ENCODE data around the gene RPL13A. TPM values are rescaled to one million over a fixed set of nuclear protein-coding genes. Genes with fewer than 3 reads are reported as not detected.

RPL13A gene
- total RNA-seq, 1 experiment from 2014 or later: 2,726 TPM

- H3K4me1 Mint-ChIP-seq (ENCODE audit: low read depth, unreplicated experiment): peaks cover 24% of the 10 kb centered on the region
- no peaks in the 10 kb centered on the region for H3K9me3 ChIP-seq
- H3K36me3 ChIP-seq (ENCODE audit: control insufficient read depth, insufficient read depth, low read length): 0 out of 2 replicates have a peak, but pooled peaks cover 4% of the 10 kb centered on the region
- intact Hi-C loops (cut with micrococcal nuclease; ENCODE audit: unreplicated experiment): no loop called here
- peak overlapping the region; percentile 80 for H3K27ac Mint-ChIP-seq (ENCODE audit: unreplicated experiment)
- no peaks in the 10 kb centered on the region for H3K27me3 ChIP-seq (replicated peaks; ENCODE audit: control insufficient read depth, insufficient read depth, low read length)
- peak overlapping the region; percentile 86 for H3K4me3 ChIP-seq (ENCODE audit: low read depth, low read length)
- H3K36me3 Mint-ChIP-seq (ENCODE audit: insufficient read depth, unreplicated experiment): peaks cover 23% of the 10 kb centered on the region
- no peaks in the 10 kb centered on the region for H3K9me3 Mint-ChIP-seq (ENCODE audit: unreplicated experiment)
- no peak for TF ChIP-seq CTCF (IDR thresholded peaks at IDR 0.05; ENCODE audit: insufficient read depth in 1 of 2, low read depth in 1 of 2, low read length in 1 of 2, severe bottlenecking in 1 of 2, unreplicated experiment in 1 of 2)
- no peak for DNase-seq
- POLR2A ChIA-PET: interaction anchor here (0.5 to 1.0 kb wide), 6 partner anchors 9 to 72 kb away, joined by 3 to 17 read pairs (median 4); partner anchors contain the start of gene RCN3
- CTCF ChIA-PET: interaction anchor here (1.6 to 3.8 kb wide), 3 partner anchors 32 to 56 kb away, joined by 6 to 35 read pairs (median 10); no protein-coding TSS in a partner anchor
- BruUV-seq (replicated peaks): no TSS peak
- H3K27me3 Mint-ChIP-seq (ENCODE audit: insufficient read depth, unreplicated experiment): no peaks in the 10 kb centered on the region
- peak overlapping the region; percentile 100 for H3K4me3 Mint-ChIP-seq (ENCODE audit: unreplicated experiment)
- H3K4me1 ChIP-seq: peaks cover 18% of the 10 kb centered on the region
Measured at GRCh38 chr19:49514151-49514550, 26.7 kb downstream of the RPL13A start.

DNA sequence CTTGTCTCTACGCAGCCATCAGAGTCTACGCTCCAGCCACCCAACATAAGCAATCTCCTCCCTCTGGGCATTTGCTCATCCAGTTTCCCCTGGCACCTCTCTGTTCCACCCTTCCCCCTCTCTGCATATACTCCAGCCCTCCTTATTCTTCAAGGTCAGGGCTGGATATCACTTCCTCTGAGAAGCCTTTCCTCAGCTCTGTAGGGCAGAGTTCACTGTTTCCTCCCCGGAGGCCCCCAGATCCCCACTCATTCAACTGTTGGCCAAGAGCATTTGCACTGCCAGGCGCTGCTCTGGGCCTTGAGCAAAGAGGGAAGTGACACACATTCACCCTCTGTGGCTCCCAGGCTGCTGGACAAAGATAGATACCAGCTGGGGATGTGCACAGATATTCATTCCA is 28.4 kb downstream of the RPL13A start:
- Histone ChIP-seq H3K4me1 (peaks cover 18% of the 10 kb centered on the region), H3K36me3 (ENCODE audit: control insufficient read depth, insufficient read depth, low read length) (peaks cover 4% of the 10 kb centered on the region; the same call in 1 of the 2 replicates), H3K4me3 (ENCODE audit: low read depth, low read length) (no peak overlapping the region), H3K9me3 (no peaks in the 10 kb centered on the region), H3K27me3 (replicated peaks; ENCODE audit: control insufficient read depth, insufficient read depth, low read length) (no peaks in the 10 kb centered on the region)
- Mint-ChIP-seq H3K36me3 (ENCODE audit: insufficient read depth, unreplicated experiment) (peaks cover 34% of the 10 kb centered on the region), H3K4me3 (ENCODE audit: unreplicated experiment) (peak overlapping the region; percentile 17), H3K4me1 (ENCODE audit: low read depth, unreplicated experiment) (peaks cover 24% of the 10 kb centered on the region), H3K27ac (ENCODE audit: unreplicated experiment) (peak overlapping the region; percentile 4), H3K27me3 (ENCODE audit: insufficient read depth, unreplicated experiment) (no peaks in the 10 kb centered on the region), H3K9me3 (ENCODE audit: unreplicated experiment) (no peaks in the 10 kb centered on the region)
- ChIA-PET POLR2A (no interaction called here), CTCF (interaction anchor here (0.7 to 3.8 kb wide), 2 partner anchors 31 to 168 kb away, joined by 3 to 35 read pairs; no protein-coding TSS in a partner anchor)
- no peak for DNase-seq
- intact Hi-C loops (cut with micrococcal nuclease; ENCODE audit: unreplicated experiment): no loop called here
- BruUV-seq (replicated peaks): no TSS peak
- no peak for TF ChIP-seq CTCF (IDR thresholded peaks at IDR 0.05; ENCODE audit: insufficient read depth in 1 of 2, low read depth in 1 of 2, low read length in 1 of 2, severe bottlenecking in 1 of 2, unreplicated experiment in 1 of 2)

DNA sequence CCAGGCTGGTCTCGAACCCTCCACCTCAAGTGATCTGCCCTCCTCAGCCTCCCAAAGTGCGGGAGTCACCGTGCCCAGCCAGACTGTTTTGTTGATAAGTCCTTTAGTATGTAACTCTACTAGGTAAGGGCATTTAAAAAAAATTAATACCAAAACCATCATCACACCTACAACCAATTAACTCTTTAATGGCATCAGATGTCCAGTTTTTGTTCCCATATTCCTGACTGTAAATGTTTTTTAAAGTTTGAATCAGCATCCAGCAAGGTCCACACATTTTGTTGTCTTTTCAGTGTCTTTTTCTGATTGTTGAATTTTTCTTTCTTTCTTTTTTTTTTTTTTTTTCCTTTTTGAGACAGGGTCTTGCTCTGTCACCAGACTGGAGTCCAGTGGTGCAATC is 30.6 kb downstream of the RPL13A start:
- ChIA-PET POLR2A (no interaction called here), CTCF (no interaction called here)
- Histone ChIP-seq H3K4me1 (peaks cover 6% of the 10 kb centered on the region), H3K4me3 (ENCODE audit: low read depth, low read length) (no peak overlapping the region), H3K27me3 (replicated peaks; ENCODE audit: control insufficient read depth, insufficient read depth, low read length) (no peaks in the 10 kb centered on the region), H3K36me3 (ENCODE audit: control insufficient read depth, insufficient read depth, low read length) (peaks cover 6% of the 10 kb centered on the region; the same call in 1 of the 2 replicates), H3K9me3 (no peaks in the 10 kb centered on the region)
- Mint-ChIP-seq H3K4me1 (ENCODE audit: low read depth, unreplicated experiment) (peaks cover 8% of the 10 kb centered on the region), H3K27ac (ENCODE audit: unreplicated experiment) (no peak overlapping the region), H3K36me3 (ENCODE audit: insufficient read depth, unreplicated experiment) (peaks cover 38% of the 10 kb centered on the region), H3K27me3 (ENCODE audit: insufficient read depth, unreplicated experiment) (no peaks in the 10 kb centered on the region), H3K9me3 (ENCODE audit: unreplicated experiment) (no peaks in the 10 kb centered on the region), H3K4me3 (ENCODE audit: unreplicated experiment) (no peak overlapping the region)
- intact Hi-C loops (cut with micrococcal nuclease; ENCODE audit: unreplicated experiment): no loop called here
- no peak for DNase-seq
- no TSS peak for BruUV-seq (replicated peaks)
- no peak for TF ChIP-seq CTCF (IDR thresholded peaks at IDR 0.05; ENCODE audit: insufficient read depth in 1 of 2, low read depth in 1 of 2, low read length in 1 of 2, severe bottlenecking in 1 of 2, unreplicated experiment in 1 of 2)

All from Caco-2 (cell line).